IPS DF 6.9 (cell line): ENCODE results near the gene LRRC49.
"Not testable (repeated sequence)": the region's sequence is repeated elsewhere in the genome, so short reads cannot be mapped to it uniquely, and the experiment has no call there.

Source experiments
- DNase-seq: peaks from one replicate; pipeline ENCODE4 v3.0.0-alpha.2; 2013; ENCODE audit warnings: low read depth, low spot score
- H3K27ac ChIP-seq: one replicate; pipeline ENCODE4 v1.5.1; 2013; ENCODE audit warnings: low read length, control low read depth
- H3K27me3 ChIP-seq: 2 replicates; pipeline ENCODE4 v1.6.1; 2013; ENCODE audit warnings: mild to moderate bottlenecking, low read length; ENCODE audit not compliant: control insufficient read depth, insufficient read depth
- H3K36me3 ChIP-seq: 2 replicates; pipeline ENCODE4 v1.6.1; 2013; ENCODE audit warnings: low read length; ENCODE audit not compliant: control insufficient read depth, insufficient read depth
- H3K4me1 ChIP-seq: 2 replicates; pipeline ENCODE4 v1.6.1; 2013; ENCODE audit warnings: low read length; ENCODE audit not compliant: control insufficient read depth, insufficient read depth
- H3K4me3 ChIP-seq: 2 replicates; pipeline ENCODE4 v1.5.1; 2013; ENCODE audit warnings: mild to moderate bottlenecking, low read length
- H3K9me3 ChIP-seq: 2 replicates; pipeline ENCODE4 v1.6.1; 2013; ENCODE audit warnings: low read length, inconsistent platforms; ENCODE audit not compliant: control insufficient read depth, insufficient read depth
- WGBS: extraction: QIAGEN DNeasy Blood & Tissue Kit; methylation state at CpG from one replicate; pipeline ENCODE4 v1.1.7; 2013; ENCODE audit warnings: mixed read lengths, missing lambda C conversion rate; ENCODE audit not compliant: insufficient read length, insufficient coverage; 5-methylcytosine and 5-hydroxymethylcytosine counted together

LRRC49 gene

DNA sequence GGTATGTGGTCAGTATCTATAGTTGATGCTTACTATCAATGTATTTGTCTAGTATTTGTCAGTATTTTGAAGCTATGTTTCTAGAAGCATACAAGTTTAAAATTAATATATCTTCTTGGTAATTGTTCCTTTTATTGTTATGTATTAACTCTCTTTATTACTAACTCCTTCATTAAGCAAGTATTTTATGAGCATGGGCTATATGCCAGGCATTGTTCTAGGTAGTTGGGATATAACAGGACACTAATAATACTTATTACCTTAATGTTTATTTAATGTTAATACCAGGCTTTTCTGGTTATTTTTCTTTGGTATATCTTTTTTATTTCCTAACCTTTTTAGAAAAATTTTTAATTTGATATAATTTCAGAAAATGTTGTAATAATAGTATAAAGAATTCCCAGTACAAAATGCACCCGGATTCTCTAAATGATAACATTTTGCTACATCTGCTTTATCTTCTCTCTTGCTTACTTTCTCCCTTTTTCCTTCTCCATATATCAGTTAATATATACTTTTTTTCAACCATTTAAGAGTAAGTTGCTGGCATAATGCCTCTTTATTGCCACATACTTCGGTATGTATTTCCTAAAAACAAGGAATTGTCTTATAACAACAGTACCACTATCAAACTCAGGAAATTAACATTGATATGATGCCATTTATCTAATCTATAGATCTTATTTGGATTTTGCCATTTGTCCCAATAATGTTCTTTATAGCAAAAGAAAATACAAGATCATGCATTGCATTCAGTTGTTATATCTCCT, 30.9 kb downstream of the LRRC49 start:
- Histone ChIP-seq H3K4me3 (no peak overlapping the region), H3K36me3 (no peaks in the 10 kb centered on the region), H3K27me3 (no peaks in the 10 kb centered on the region), H3K9me3 (no peaks in the 10 kb centered on the region), H3K27ac (no peak overlapping the region), H3K4me1 (no peaks in the 10 kb centered on the region)
- no peak for DNase-seq
- WGBS: no CpG with 5 or more reads among the region's 2 CpGs

DNA sequence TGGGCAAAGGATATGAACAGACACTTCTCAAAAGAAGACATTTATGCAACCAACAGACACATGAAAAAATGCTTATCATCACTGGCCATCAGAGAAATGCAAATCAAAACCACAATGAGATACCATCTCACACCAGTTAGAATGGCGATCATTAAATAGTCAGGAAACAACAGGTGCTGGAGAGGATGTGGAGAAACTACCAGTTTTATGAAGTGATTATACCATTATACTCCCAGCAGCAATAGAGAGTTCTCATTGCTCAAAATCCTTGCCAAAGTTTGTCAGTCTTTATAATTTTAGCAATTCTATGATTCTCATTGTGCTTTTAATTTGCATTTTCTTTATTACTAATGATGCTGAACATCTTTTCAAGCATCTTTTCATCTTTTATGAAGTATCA, 34.3 kb downstream of the LRRC49 start:
- H3K27ac ChIP-seq, H3K9me3 ChIP-seq, DNase-seq, H3K27me3 ChIP-seq, H3K4me3 ChIP-seq, H3K4me1 ChIP-seq, H3K36me3 ChIP-seq: not testable (repeated sequence)
- no CpG with 5 or more reads among the region's 1 CpG for WGBS

DNA sequence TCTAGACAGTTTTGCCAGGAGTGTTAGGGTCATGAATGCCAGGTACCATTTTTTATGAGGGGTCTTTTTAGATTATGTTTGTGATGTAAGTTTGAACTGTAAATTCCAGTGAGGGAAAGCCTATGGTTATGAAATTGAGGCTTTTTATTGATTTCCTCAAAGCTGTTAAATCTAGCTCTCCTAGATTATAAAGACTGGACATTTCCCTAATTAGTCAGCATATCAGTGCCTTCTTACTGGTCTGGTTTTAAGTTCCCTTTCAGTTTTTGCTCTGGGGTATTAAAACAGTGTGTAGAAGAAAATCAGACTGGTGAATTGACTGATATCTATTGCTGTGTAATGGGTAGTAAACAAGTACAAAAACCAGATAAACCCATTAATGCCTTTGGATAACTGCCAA, 39.2 kb downstream of the LRRC49 start:
- Histone ChIP-seq H3K27me3 (no peaks in the 10 kb centered on the region), H3K9me3 (no peaks in the 10 kb centered on the region), H3K4me3 (no peak overlapping the region), H3K27ac (no peak overlapping the region), H3K36me3 (no peaks in the 10 kb centered on the region), H3K4me1 (no peaks in the 10 kb centered on the region)
- DNase-seq: no peak

DNA sequence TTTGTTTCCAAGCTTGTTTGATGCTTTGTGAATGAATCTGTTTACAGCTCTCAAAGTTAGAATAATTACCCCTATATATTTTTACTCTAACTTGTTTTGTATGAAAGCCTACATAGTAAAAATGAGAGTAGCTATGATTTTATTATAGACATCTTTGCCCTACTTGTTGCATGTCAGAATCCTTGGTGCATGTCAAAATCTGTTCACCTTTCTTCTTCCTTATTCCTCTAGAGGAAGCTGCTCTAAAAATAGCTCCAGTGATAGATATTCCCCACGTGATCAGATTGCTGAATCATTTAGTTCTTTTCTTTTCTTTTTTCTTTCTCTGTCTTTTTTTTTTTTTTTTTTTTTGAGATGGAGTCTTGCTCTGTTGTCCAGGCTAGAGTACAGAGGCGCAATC, 39.8 kb downstream of the LRRC49 start:
- Histone ChIP-seq H3K4me3 (no peak overlapping the region), H3K4me1 (no peaks in the 10 kb centered on the region), H3K27me3 (no peaks in the 10 kb centered on the region), H3K27ac (no peak overlapping the region), H3K9me3 (no peaks in the 10 kb centered on the region), H3K36me3 (no peaks in the 10 kb centered on the region)
- DNase-seq: no peak
- WGBS: no CpG with 5 or more reads among the region's 2 CpGs

DNA sequence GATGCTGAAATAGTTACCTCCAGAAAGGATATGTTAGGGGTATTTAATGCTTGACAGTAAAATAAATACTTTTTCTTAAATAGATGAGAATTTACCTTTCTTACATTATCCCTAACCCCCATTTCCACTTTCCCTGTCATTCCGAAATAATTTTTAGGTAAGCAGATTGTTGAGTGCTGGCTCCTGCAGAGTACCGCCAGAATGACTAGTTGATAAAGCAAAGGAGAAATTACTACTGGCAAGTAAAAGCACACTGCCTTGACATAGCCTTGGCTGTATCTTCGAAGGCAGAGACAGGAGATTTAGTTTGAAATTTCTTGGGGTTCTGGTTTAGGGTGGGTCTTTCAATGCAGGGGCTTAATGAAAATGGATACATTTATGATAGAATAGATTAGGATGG, 40.8 kb downstream of the LRRC49 start:
- WGBS: no CpG with 5 or more reads among the region's 3 CpGs
- no peaks in the 10 kb centered on the region for H3K36me3 ChIP-seq
- H3K27ac ChIP-seq: no peak overlapping the region
- H3K4me3 ChIP-seq: no peak overlapping the region
- DNase-seq: no peak
- no peaks in the 10 kb centered on the region for H3K27me3 ChIP-seq
- no peaks in the 10 kb centered on the region for H3K9me3 ChIP-seq
- no peaks in the 10 kb centered on the region for H3K4me1 ChIP-seq

DNA sequence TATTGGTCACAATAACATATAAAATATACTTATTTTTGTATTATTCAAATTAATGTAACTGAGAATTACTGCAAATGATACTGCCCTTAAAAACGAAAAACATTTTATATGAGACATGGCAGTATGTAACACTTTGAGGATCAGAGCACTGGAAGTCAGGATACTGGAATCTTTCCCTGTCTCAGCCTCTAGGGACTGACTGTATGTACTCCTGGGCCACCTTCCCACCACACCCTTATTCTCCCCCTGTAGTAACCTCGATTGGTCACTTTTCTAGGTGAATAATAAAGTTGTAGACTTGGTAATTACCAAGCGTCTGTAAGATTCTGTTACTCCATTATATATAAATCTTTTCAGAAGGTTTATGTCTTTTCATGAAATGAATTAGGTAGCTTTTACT, 43.0 kb downstream of the LRRC49 start:
- no peak for DNase-seq
- Histone ChIP-seq H3K9me3 (no peaks in the 10 kb centered on the region), H3K4me3 (no peak overlapping the region), H3K27me3 (no peaks in the 10 kb centered on the region), H3K36me3 (no peaks in the 10 kb centered on the region), H3K4me1 (no peaks in the 10 kb centered on the region), H3K27ac (no peak overlapping the region)
- WGBS: no CpG with 5 or more reads among the region's 3 CpGs

DNA sequence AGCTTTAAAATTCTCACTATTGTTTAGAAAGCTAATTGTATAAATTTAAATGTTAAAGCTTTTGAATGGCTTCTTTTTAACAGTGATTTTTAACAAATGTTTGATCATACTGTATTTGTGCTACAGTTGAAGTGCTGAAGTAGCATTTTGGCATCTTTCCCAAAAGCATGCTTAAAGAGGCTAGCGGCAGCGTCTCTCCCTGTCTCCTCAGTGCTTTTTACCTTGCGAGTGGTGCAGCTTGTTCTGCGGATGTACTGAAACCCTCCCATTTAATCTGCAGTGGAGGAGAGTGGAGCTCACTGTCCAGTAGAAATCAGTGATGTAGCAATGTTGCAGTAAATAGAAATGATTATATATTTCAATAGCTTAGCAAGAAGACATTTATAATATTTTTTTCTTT, 43.7 kb downstream of the LRRC49 start:
- no peaks in the 10 kb centered on the region for H3K4me1 ChIP-seq
- no peaks in the 10 kb centered on the region for H3K9me3 ChIP-seq
- no peak overlapping the region for H3K27ac ChIP-seq
- DNase-seq: no peak
- WGBS: no CpG with 5 or more reads among the region's 4 CpGs
- no peak overlapping the region for H3K4me3 ChIP-seq
- H3K36me3 ChIP-seq: no peaks in the 10 kb centered on the region
- no peaks in the 10 kb centered on the region for H3K27me3 ChIP-seq

DNA sequence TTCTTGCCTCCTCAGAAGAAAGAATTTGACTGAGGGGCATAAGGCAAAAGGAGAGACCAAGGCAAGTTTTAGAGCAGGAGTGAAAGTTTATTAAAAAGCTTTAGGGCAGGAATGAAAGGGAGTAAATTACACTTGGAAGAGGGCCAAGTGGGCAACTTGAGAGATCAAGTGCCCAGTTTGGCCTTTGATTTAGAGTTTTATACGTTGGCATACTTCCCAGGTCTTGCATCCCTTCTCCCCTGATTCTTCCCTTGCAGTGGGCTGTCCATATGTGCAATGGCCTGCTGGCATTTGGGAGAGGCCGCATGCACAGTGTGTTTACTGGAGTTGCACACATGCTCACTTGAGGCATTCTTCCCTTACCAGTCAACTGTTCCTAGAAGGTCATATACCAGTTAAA, 50.7 kb downstream of the LRRC49 start:
- not testable (repeated sequence) for H3K9me3 ChIP-seq, H3K27me3 ChIP-seq, H3K4me1 ChIP-seq, DNase-seq, H3K4me3 ChIP-seq, H3K27ac ChIP-seq, H3K36me3 ChIP-seq
- WGBS: no CpG with 5 or more reads among the region's 2 CpGs

DNA sequence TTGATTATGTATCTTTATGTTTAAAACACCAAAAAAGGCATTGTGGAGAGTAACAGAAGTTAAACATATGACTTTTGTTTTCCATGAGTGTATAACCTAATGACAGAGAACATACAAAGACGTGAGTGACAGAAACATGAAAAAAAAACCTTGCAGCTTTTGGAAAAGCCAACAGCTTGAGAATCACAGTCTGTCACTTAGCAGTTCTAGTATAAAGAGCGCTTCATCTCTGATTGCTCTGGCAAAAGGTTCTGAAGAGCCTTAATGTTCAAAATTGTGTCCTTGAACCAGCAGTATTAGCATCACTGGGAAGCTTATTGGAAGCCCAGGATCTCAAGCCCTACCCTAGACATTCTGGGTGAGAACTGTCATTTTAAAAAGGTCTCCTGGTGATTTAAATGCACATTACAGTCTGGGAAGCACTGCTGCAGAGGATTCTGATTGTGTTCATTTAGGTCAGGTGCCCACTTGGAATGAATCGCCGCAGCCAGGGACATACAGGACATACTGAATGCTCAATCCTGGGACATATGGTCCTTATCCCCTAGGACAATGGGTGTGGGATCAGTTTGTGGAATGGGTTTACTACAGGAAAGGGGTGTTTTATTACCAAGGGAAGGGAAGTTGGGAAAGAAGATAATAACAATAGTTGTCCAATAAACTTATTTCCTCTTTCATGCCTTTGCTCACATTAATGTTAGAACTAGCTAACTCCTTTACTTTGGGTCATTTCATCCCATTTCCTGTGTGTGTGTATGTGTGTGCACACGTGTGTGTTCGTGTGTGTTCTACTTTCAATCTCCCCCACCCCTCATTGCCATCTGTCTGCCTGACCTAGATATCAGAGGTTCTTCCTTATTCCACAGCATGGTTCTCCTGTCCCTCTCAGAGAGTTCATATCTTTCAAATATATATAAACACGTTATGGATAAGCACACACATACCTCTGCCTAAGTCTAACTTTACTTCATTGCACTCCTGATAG, 55.0 kb downstream of the LRRC49 start:
- WGBS: no CpG with 5 or more reads among the region's 7 CpGs
- H3K4me3 ChIP-seq: no peak overlapping the region
- no peak overlapping the region for H3K27ac ChIP-seq
- no peaks in the 10 kb centered on the region for H3K9me3 ChIP-seq
- H3K27me3 ChIP-seq: no peaks in the 10 kb centered on the region
- DNase-seq: no peak
- H3K36me3 ChIP-seq: no peaks in the 10 kb centered on the region
- no peaks in the 10 kb centered on the region for H3K4me1 ChIP-seq

DNA sequence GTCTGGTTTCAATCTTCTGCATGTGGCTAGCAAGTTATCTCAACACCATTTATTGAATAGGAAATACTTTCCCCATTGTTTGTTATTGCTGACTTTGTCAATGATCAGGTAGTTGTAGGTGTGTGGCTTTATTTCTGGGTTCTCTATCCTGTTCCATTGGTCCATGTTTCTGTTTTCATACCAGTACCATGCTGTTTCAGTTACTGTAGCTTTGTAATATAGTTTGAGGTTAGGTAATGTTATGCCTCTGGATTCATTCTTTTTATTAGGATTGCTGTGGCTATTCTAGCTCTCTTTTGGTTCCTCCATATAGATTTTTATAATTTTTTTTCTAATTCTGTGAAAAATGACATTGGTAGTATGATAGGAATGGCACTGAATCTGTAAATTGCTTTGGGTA, 58.3 kb downstream of the LRRC49 start:
- Histone ChIP-seq H3K36me3 (no peaks in the 10 kb centered on the region), H3K4me3 (no peak overlapping the region)

More for the DNA sequence above, 58.3 kb downstream of the LRRC49 start:
- no peak for DNase-seq
- Histone ChIP-seq H3K27ac (no peak overlapping the region), H3K27me3 (no peaks in the 10 kb centered on the region), H3K4me1 (no peaks in the 10 kb centered on the region), H3K9me3 (no peaks in the 10 kb centered on the region)
